Hepatocyte (in vitro differentiated cells): ENCODE results near the gene SSU72.

Experiments used
- CTCF ChIP-seq: fragments of 200-600 bp; sonication (generic); IDR thresholded peaks from 2 replicates; pipeline ENCODE4 v1.5.1; 2016; ENCODE audit warnings: antibody characterized with exemption, mild to moderate bottlenecking; ENCODE audit not compliant: poor library complexity
- EZH2 ChIP-seq: fragments of 200-600 bp; sonication (generic); IDR thresholded peaks from 2 replicates; pipeline ENCODE4 v1.6.1; 2016; ENCODE audit warnings: antibody characterized with exemption, mild to moderate bottlenecking, borderline replicate concordance
- EZH2phosphoT487 ChIP-seq: fragments of 200-600 bp; sonication (generic); IDR thresholded peaks from one replicate; pipeline ENCODE4 v1.6.1; 2018; ENCODE audit warnings: antibody characterized with exemption, mild to moderate bottlenecking, low read depth, moderate library complexity; ENCODE audit not compliant: unreplicated experiment, severe bottlenecking

- no peak for TF ChIP-seq EZH2phosphoT487
- TF ChIP-seq CTCF = no peak
- no peak for TF ChIP-seq EZH2
Observed at GRCh38 chr1:1565340-1565739, 9.3 kb downstream of the SSU72 start.
